GM08714 (cell line): ENCODE results near the gene NXPH4.

Source experiments
- H3K4me3 ChIP-seq: fragments of 200-500 bp; sonication (Bioruptor generic); 2 replicates; pipeline ENCODE4 v1.5.1; 2014; ENCODE audit warnings: mild to moderate bottlenecking, low read length, inconsistent platforms
- ZNF274 ChIP-seq: IDR thresholded peaks from 2 replicates; pipeline ENCODE4 v1.6.1; 2012; ENCODE audit warnings: mild to moderate bottlenecking, low read depth, low read length

The NXPH4 gene

GRCh38 chr12:57260366-57260765 is 43.8 kb downstream of the NXPH4 start:
- no peak for TF ChIP-seq ZNF274
- no peak overlapping the region for H3K4me3 ChIP-seq

- H3K4me3 ChIP-seq = no peak overlapping the region
- no peak for TF ChIP-seq ZNF274
These were observed 44.9 kb downstream of the NXPH4 start for GRCh38 chr12:57261428-57261865.

- no peak overlapping the region for H3K4me3 ChIP-seq
- TF ChIP-seq ZNF274 = no peak
These were observed 45.7 kb downstream of the NXPH4 start for GRCh38 chr12:57262126-57262822.

GRCh38 chr12:57263096-57263495 is 46.5 kb downstream of the NXPH4 start:
- H3K4me3 ChIP-seq = no peak overlapping the region

GRCh38 chr12:57266681-57267080 is 50.1 kb downstream of the NXPH4 start:
- H3K4me3 ChIP-seq = no peak overlapping the region
- no peak for TF ChIP-seq ZNF274

More at GRCh38 chr12:57263096-57263495, 46.5 kb downstream of the NXPH4 start:
- TF ChIP-seq ZNF274 = no peak

- no peak for TF ChIP-seq ZNF274
- H3K4me3 ChIP-seq = no peak overlapping the region
These were observed 51.7 kb downstream of the NXPH4 start for GRCh38 chr12:57268264-57268663.

GRCh38 chr12:57270966-57271470 is 54.4 kb downstream of the NXPH4 start:
- TF ChIP-seq ZNF274 = no peak
- no peak overlapping the region for H3K4me3 ChIP-seq

GRCh38 chr12:57272337-57273151 is 56.0 kb downstream of the NXPH4 start:
- no peak for TF ChIP-seq ZNF274
- H3K4me3 ChIP-seq = no peak overlapping the region

- H3K4me3 ChIP-seq = no peak overlapping the region
- TF ChIP-seq ZNF274 = no peak
These were observed 56.9 kb downstream of the NXPH4 start for GRCh38 chr12:57273516-57273915.
